DND-41 (cell line): ENCODE results near the gene CORO6.

Experiments
- ATAC-seq: fragments of 200-7000 bp; cut with Tn5 transposase; 3 replicates; pipeline ENCODE4 v1.9.1; 2021; ENCODE audit warnings: low read depth; ENCODE audit not compliant: insufficient read depth
- DNase-seq: peaks from one replicate; pipeline ENCODE4 v3.0.0-alpha.2; 2020
- H2AFZ ChIP-seq: 2 replicates; pipeline ENCODE4 v1.6.0; 2012; ENCODE audit warnings: low read depth, low read length
- H3K27ac ChIP-seq: 2 replicates; pipeline ENCODE4 v1.5.1; 2012; ENCODE audit warnings: low read length, inconsistent platforms
- H3K27me3 ChIP-seq: fragments of 200-600 bp; sonication (generic); 2 replicates; pipeline ENCODE4 v1.6.0; 2012; ENCODE audit warnings: low read length, mild to moderate bottlenecking, inconsistent platforms; ENCODE audit not compliant: insufficient read depth, poor library complexity
- H3K36me3 ChIP-seq: 2 replicates; pipeline ENCODE4 v1.5.1; 2012; ENCODE audit warnings: low read length, inconsistent platforms; ENCODE audit not compliant: insufficient read depth
- H3K4me1 ChIP-seq: 2 replicates; pipeline ENCODE4 v1.5.1; 2012; ENCODE audit warnings: mild to moderate bottlenecking, low read length; ENCODE audit not compliant: insufficient read depth
- H3K4me2 ChIP-seq: 2 replicates; pipeline ENCODE4 v1.6.0; 2012; ENCODE audit warnings: mild to moderate bottlenecking, moderate library complexity, low read length, inconsistent platforms; ENCODE audit not compliant: insufficient read depth
- H3K4me3 ChIP-seq, 2 experiments: fragments of 200-600 bp in 1 of 2; shearing (Covaris generic) in 1 of 2; 2 replicates each; pipeline ENCODE4 v1.5.1; 2012 to 2016; ENCODE audit warnings: inconsistent platforms in 2 of 2, low read length in 2 of 2, mild to moderate bottlenecking in 2 of 2, low read depth in 1 of 2, moderate library complexity in 1 of 2
- H3K79me2 ChIP-seq: 2 replicates; pipeline ENCODE4 v1.6.0; 2012; ENCODE audit warnings: low read length, inconsistent platforms; ENCODE audit not compliant: insufficient read depth
- H3K9ac ChIP-seq: 2 replicates; pipeline ENCODE4 v1.6.0; 2012; ENCODE audit warnings: low read depth, mild to moderate bottlenecking, inconsistent platforms, low read length, moderate library complexity
- H3K9me3 ChIP-seq: 2 replicates; pipeline ENCODE4 v1.5.1; 2012; ENCODE audit warnings: low read length, moderate library complexity, mild to moderate bottlenecking, inconsistent platforms; ENCODE audit not compliant: insufficient read depth, severe bottlenecking
- H4K20me1 ChIP-seq: 2 replicates; pipeline ENCODE4 v1.6.0; 2012; ENCODE audit warnings: low read length; ENCODE audit not compliant: insufficient read depth
- CTCF ChIP-seq: IDR thresholded peaks from 2 replicates; pipeline ENCODE4 v1.5.1; 2012; ENCODE audit warnings: borderline replicate concordance, low read length, moderate library complexity, mild to moderate bottlenecking; ENCODE audit not compliant: poor library complexity, severe bottlenecking; ENCODE audit errors: extremely low read depth
- EZH2 ChIP-seq: IDR thresholded peaks from 3 replicates; pipeline ENCODE4 v1.6.1; 2012; ENCODE audit warnings: borderline replicate concordance, low read depth, mild to moderate bottlenecking, moderate library complexity, low read length, inconsistent platforms; ENCODE audit not compliant: severe bottlenecking

The CORO6 gene

DNA sequence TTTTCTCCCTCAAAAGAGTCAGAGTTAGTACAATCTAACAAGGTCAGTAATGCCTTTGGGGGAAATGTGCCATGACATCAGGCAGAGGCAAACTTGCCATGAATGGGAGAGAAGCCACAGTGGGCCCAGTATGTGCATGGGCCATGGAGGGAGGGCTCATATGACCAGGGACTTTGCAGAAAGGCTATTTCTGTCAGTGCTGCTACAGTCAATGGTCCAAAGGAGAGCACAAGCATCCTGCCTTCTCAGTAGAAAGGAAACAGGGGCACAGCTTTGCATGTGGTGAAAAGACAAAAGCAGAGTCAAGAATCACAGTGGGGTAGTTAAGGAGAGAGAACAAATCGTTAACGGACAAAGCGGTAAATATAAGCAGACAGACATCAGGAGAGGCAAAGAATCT lies 11.2 kb upstream of the CORO6 start:
- no peaks in the 10 kb centered on the region for H3K79me2 ChIP-seq
- H3K27me3 ChIP-seq, result no peaks in the 10 kb centered on the region
- ATAC-seq (no peak), DNase-seq (no peak)
- H3K4me2 ChIP-seq, result no peak overlapping the region
- H3K9ac ChIP-seq, result no peak overlapping the region
- H2AFZ ChIP-seq, result no peak overlapping the region
- no peak overlapping the region for H3K4me3 ChIP-seq
- no peak overlapping the region for H3K27ac ChIP-seq
- no peaks in the 10 kb centered on the region for H4K20me1 ChIP-seq
- no peaks in the 10 kb centered on the region for H3K9me3 ChIP-seq
- peaks cover 51% of the 10 kb centered on the region for H3K36me3 ChIP-seq
- H3K4me1 ChIP-seq, result no peaks in the 10 kb centered on the region
- TF ChIP-seq EZH2, result no peak
- TF ChIP-seq CTCF, result no peak

DNA sequence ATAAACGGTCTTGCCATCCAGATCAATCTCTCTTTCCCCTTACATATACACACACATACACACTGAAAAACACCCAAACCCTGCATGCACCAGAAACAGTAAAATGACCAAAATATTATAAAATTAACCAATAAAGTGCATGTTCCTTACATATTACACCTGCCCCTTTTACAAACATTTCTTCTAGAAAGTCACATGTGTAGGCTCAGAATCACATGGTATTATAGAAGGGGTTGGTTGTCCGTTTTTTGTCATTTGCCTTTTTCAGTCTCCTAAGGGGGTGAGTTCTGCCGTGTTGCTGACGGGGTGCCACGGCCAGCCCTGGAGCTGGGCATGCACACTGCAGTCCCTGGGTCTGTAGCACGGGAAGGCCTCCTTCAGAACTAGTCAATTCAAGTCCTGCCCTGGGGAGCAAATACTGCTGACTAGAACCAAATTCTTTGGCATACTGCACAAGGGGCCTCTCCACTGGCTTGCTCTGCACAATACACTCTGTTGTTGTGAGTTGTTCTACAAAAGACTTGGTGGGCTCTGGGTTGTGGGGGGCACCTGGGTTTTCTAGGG lies 8.0 kb upstream of the CORO6 start:
- H3K27me3 ChIP-seq, result no peaks in the 10 kb centered on the region
- no peak overlapping the region for H3K4me2 ChIP-seq
- H4K20me1 ChIP-seq, result 0 out of 2 replicates have a peak, but pooled peaks cover 5% of the 10 kb centered on the region
- H3K79me2 ChIP-seq, result no peaks in the 10 kb centered on the region
- peaks cover 46% of the 10 kb centered on the region for H3K36me3 ChIP-seq
- H3K9ac ChIP-seq, result no peak overlapping the region
- no peak overlapping the region for H3K4me3 ChIP-seq
- TF ChIP-seq EZH2 (no peak), CTCF (no peak)
- no peak overlapping the region for H3K27ac ChIP-seq
- H3K9me3 ChIP-seq, result no peaks in the 10 kb centered on the region
- no peak for ATAC-seq
- H3K4me1 ChIP-seq, result no peaks in the 10 kb centered on the region
- DNase-seq, result no peak
- H2AFZ ChIP-seq, result no peak overlapping the region

DNA sequence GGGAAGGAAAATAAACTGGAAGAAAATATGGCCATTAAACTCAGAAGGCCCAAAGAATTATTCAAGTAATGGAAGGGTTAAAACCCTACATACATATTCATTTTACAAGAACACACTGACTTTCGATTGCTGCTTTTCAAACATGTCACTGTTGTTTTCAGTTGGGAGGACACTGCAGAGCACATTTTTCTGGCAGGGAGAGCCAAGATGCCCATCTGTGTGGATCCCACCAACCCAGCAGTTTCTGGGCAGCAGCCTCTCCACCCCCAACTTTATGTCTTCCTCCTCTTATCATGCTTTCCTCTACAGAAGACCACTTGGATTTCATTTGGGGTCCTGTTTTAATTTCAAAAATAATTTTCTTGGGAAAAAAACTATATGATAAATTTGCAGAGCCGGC lies 7.1 kb upstream of the CORO6 start:
- no peak overlapping the region for H3K4me3 ChIP-seq
- no peak for TF ChIP-seq EZH2
- no peak for TF ChIP-seq CTCF
- peaks cover 47% of the 10 kb centered on the region for H3K36me3 ChIP-seq
- H3K4me1 ChIP-seq, result no peaks in the 10 kb centered on the region
- DNase-seq, result no peak
- 0 out of 2 replicates have a peak, but pooled peaks cover 5% of the 10 kb centered on the region for H4K20me1 ChIP-seq
- H3K9ac ChIP-seq, result no peak overlapping the region
- no peak for ATAC-seq
- no peaks in the 10 kb centered on the region for H3K27me3 ChIP-seq
- no peak overlapping the region for H2AFZ ChIP-seq
- H3K79me2 ChIP-seq, result no peaks in the 10 kb centered on the region
- H3K9me3 ChIP-seq, result no peaks in the 10 kb centered on the region
- no peak overlapping the region for H3K27ac ChIP-seq
- H3K4me2 ChIP-seq, result no peak overlapping the region
